Measurements from ENCODE around the gene AVP. TPM values are rescaled to one million over a fixed set of nuclear protein-coding genes. Genes with fewer than 3 reads are reported as not detected.

Gene AVP
- total and polyA plus RNA-seq, 2 donors (not counting 3 experiments of a cell fraction or from before 2014, with no cell fraction given): not detected

DNA sequence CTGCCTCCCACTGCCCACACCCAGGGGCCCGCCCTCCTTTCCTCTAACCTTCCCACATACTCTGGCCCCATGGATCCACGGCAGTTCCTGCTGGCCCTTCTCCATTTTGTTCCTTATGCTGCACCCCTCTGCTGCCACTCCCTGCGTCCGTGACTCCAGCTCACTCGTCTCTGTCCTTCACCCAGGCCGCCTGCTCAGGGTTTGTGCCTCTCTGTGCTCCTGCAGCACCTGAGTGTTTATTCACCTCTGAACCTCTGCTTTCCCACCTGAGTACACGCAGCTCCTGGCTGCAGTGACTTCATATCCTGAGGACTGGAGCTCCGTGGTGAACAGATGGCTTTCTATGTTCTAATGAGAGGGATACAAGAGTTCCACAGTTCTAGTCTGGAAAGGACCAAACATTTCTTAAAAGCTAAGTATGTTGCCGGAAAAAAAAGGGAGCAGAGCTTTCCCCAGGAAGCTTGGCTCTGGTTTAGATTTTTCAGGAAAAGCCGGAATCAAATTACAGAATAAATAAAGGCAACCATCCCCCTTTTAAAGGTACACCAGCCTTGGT, 42.6 kb downstream of the AVP start:
- DNase-seq (ENCODE audit: low read depth, low spot score): peak; percentile 31
- H3K36me3 ChIP-seq (ENCODE audit: control insufficient read depth in 2 of 2, extremely low read depth in 1 of 2, insufficient read depth in 2 of 2, low read length in 2 of 2): peaks cover 2 to 18% of the 10 kb centered on the region in 2 experiments
- peaks cover 12% of the 10 kb centered on the region for H3K4me1 ChIP-seq (ENCODE audit: control insufficient read depth, extremely low read depth, insufficient read depth, low read length)
- TF ChIP-seq, protein P1, sequence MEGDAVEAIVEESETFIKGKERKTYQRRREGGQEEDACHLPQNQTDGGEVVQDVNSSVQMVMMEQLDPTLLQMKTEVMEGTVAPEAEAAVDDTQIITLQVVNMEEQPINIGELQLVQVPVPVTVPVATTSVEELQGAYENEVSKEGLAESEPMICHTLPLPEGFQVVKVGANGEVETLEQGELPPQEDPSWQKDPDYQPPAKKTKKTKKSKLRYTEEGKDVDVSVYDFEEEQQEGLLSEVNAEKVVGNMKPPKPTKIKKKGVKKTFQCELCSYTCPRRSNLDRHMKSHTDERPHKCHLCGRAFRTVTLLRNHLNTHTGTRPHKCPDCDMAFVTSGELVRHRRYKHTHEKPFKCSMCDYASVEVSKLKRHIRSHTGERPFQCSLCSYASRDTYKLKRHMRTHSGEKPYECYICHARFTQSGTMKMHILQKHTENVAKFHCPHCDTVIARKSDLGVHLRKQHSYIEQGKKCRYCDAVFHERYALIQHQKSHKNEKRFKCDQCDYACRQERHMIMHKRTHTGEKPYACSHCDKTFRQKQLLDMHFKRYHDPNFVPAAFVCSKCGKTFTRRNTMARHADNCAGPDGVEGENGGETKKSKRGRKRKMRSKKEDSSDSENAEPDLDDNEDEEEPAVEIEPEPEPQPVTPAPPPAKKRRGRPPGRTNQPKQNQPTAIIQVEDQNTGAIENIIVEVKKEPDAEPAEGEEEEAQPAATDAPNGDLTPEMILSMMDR (IDR thresholded peaks at IDR 0.05; ENCODE audit: extremely low read depth in 1 of 2, insufficient read depth in 1 of 2, low read depth in 1 of 2, low read length in 2 of 2): no peak
- TF ChIP-seq POLR2A (IDR thresholded peaks at IDR 0.05; ENCODE audit: low read depth, low read length) (no peak), FOS (IDR thresholded peaks at IDR 0.05; ENCODE audit: borderline replicate concordance, insufficient read depth, low read length) (no peak), MYC (IDR thresholded peaks at IDR 0.05; ENCODE audit: low read depth, low read length) (no peak), POLR2AphosphoS5 (IDR thresholded peaks at IDR 0.05; ENCODE audit: insufficient read depth, low read depth, low read length) (no peak), GATA2 (IDR thresholded peaks at IDR 0.05; ENCODE audit: insufficient read depth, insufficient read length, low read depth, low read length) (no peak)
- TF ChIP-seq, protein P2, sequence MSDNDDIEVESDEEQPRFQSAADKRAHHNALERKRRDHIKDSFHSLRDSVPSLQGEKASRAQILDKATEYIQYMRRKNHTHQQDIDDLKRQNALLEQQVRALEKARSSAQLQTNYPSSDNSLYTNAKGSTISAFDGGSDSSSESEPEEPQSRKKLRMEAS (IDR thresholded peaks at IDR 0.05; ENCODE audit: insufficient read depth, insufficient read length): no peak
- no peak overlapping the region for H2AFZ ChIP-seq (ENCODE audit: low read depth, low read length)
- H3K4me3 ChIP-seq (replicated peaks in 1 of 3; ENCODE audit: insufficient read depth in 1 of 3, low read depth in 1 of 3, low read length in 3 of 3): no peak overlapping the region
- intact Hi-C loops (cut with micrococcal nuclease): no loop called here
- H3K9me1 ChIP-seq (replicated peaks; ENCODE audit: control insufficient read depth, extremely low read depth, insufficient read depth, low read length): no peaks in the 10 kb centered on the region
- CTCF ChIA-PET: interaction anchor here (1.1 to 2.1 kb wide), 3 partner anchors 12 to 286 kb away, joined by 3 to 7 read pairs (median 4); no protein-coding TSS in a partner anchor
- H3K9ac ChIP-seq (replicated peaks; ENCODE audit: extremely low read depth, insufficient read depth, low read length): no peak overlapping the region
- dilution Hi-C loops (cut with MboI; ENCODE audit: extremely low pct_ligation_motif_present, low sequenced_read_pairs): no loop called here
- no peaks in the 10 kb centered on the region for H3K9me3 ChIP-seq (replicated peaks; ENCODE audit: control insufficient read depth, insufficient read depth, low read length)
- H3K27me3 ChIP-seq (ENCODE audit: control insufficient read depth in 2 of 2, insufficient read depth in 2 of 2, low read length in 2 of 2): no peaks in the 10 kb centered on the region
- no TSS peak for BruUV-seq (replicated peaks)
- FAIRE-seq: no peak
- POLR2A ChIA-PET: interaction anchor here (0.5 kb wide), 1 partner anchor 12 kb away, joined by 4 read pairs; no protein-coding TSS in a partner anchor
- peaks cover 5% of the 10 kb centered on the region for H3K79me2 ChIP-seq (ENCODE audit: control insufficient read depth, insufficient read depth, low read length)
- no peak overlapping the region for H3K4me2 ChIP-seq (ENCODE audit: insufficient read depth, low read length)
- no peaks in the 10 kb centered on the region for H4K20me1 ChIP-seq (replicated peaks; ENCODE audit: control insufficient read depth, extremely low read depth, insufficient read depth, low read length)
- H3K27ac ChIP-seq (ENCODE audit: insufficient read depth, low read depth, low read length): no peak overlapping the region
